MM.1S (cell line): Measurements from ENCODE around the gene CYB5R2.

Experiments used
- DNase-seq: peaks from one replicate; pipeline ENCODE4 v3.0.0-alpha.2; 2015
- H2AFZ ChIP-seq: fragments of 300-600 bp; sonication (generic); 2 replicates; pipeline ENCODE4 v1.6.0; 2016; ENCODE audit warnings: antibody characterized with exemption, low read length
- H3F3A ChIP-seq: fragments of 300-600 bp; sonication (generic); 2 replicates; pipeline ENCODE4 v1.6.1; 2016; ENCODE audit warnings: mild to moderate bottlenecking, antibody characterized with exemption, low read length, moderate library complexity, mixed read lengths; ENCODE audit not compliant: insufficient read depth
- H3K27ac ChIP-seq: fragments of 300-600 bp; sonication (generic); 2 replicates; pipeline ENCODE4 v1.5.1; 2016; ENCODE audit warnings: mild to moderate bottlenecking, low read length
- H3K27me3 ChIP-seq: fragments of 300-600 bp; sonication (generic); replicated peaks from 2 replicates; pipeline ENCODE4 v1.6.0; 2016; ENCODE audit warnings: low read length; ENCODE audit not compliant: insufficient read depth
- H3K36me3 ChIP-seq: fragments of 300-600 bp; sonication (generic); replicated peaks from 2 replicates; pipeline ENCODE4 v1.6.1; 2016; ENCODE audit warnings: mild to moderate bottlenecking, low read length, mixed read lengths; ENCODE audit not compliant: insufficient read depth
- H3K4me1 ChIP-seq: fragments of 300-600 bp; sonication (generic); 2 replicates; pipeline ENCODE4 v1.6.1; 2016; ENCODE audit warnings: low read length, mixed read lengths
- H3K4me2 ChIP-seq: fragments of 300-600 bp; sonication (generic); 2 replicates; pipeline ENCODE4 v1.6.0; 2016; ENCODE audit warnings: low read depth, low read length
- H3K4me3 ChIP-seq: fragments of 300-600 bp; sonication (generic); 2 replicates; pipeline ENCODE4 v1.5.1; 2016; ENCODE audit warnings: low read length, mixed read lengths
- H3K79me2 ChIP-seq: fragments of 300-600 bp; sonication (generic); 2 replicates; pipeline ENCODE4 v1.6.1; 2016; ENCODE audit warnings: mixed run types, low read length, mixed read lengths
- H3K9ac ChIP-seq: fragments of 300-600 bp; sonication (generic); 2 replicates; pipeline ENCODE4 v1.6.1; 2016; ENCODE audit warnings: low read length, mixed read lengths
- H3K9me2 ChIP-seq: fragments of 300-600 bp; sonication (generic); replicated peaks from 2 replicates; pipeline ENCODE4 v1.6.1; 2016; ENCODE audit warnings: mild to moderate bottlenecking, low read length, mixed read lengths; ENCODE audit not compliant: insufficient read depth
- H3K9me3 ChIP-seq: fragments of 300-600 bp; sonication (generic); replicated peaks from 2 replicates; pipeline ENCODE4 v1.6.1; 2016; ENCODE audit warnings: mild to moderate bottlenecking, low read length, mixed read lengths; ENCODE audit not compliant: insufficient read depth
- H4K20me1 ChIP-seq: fragments of 300-600 bp; sonication (generic); 2 replicates; pipeline ENCODE4 v1.6.1; 2016; ENCODE audit warnings: mild to moderate bottlenecking, low read length, moderate library complexity, mixed read lengths; ENCODE audit not compliant: insufficient read depth
- CTCF ChIP-seq: fragments of 300-600 bp; sonication (generic); IDR thresholded peaks from 2 replicates; pipeline ENCODE4 v1.5.1; 2016; ENCODE audit warnings: antibody characterized with exemption, low read length, mixed read lengths
- EZH2 ChIP-seq: fragments of 300-600 bp; sonication (generic); optimal IDR thresholded peaks from 2 replicates; pipeline ENCODE3; 2017; ENCODE audit warnings: low read depth, mild to moderate bottlenecking, antibody characterized with exemption, low read length, mixed read lengths
- EZH2phosphoT487 ChIP-seq: fragments of 300-600 bp; sonication (generic); IDR thresholded peaks from 2 replicates; pipeline ENCODE4 v1.6.1; 2018; ENCODE audit warnings: antibody characterized with exemption, low read length

Gene CYB5R2

GRCh38 chr11:7637447-7638157 lies 35.7 kb downstream of the CYB5R2 start:
- no peaks in the 10 kb centered on the region for H3K9me2 ChIP-seq
- H3K79me2 ChIP-seq, result no peaks in the 10 kb centered on the region
- no peak overlapping the region for H3K27ac ChIP-seq
- H3F3A ChIP-seq, result no peaks in the 10 kb centered on the region
- H3K36me3 ChIP-seq, result no peaks in the 10 kb centered on the region
- no peak overlapping the region for H3K9ac ChIP-seq
- no peak for TF ChIP-seq EZH2
- no peak for TF ChIP-seq CTCF
- no peak for TF ChIP-seq EZH2phosphoT487
- H3K9me3 ChIP-seq, result no peaks in the 10 kb centered on the region
- no peaks in the 10 kb centered on the region for H4K20me1 ChIP-seq
- no peaks in the 10 kb centered on the region for H3K27me3 ChIP-seq
- H3K4me3 ChIP-seq, result no peak overlapping the region
- H3K4me1 ChIP-seq, result peaks cover 10% of the 10 kb centered on the region
- no peak overlapping the region for H3K4me2 ChIP-seq
- DNase-seq, result no peak
- no peak overlapping the region for H2AFZ ChIP-seq

- Histone ChIP-seq H3F3A (no peaks in the 10 kb centered on the region), H3K36me3 (no peaks in the 10 kb centered on the region), H3K4me2 (no peak overlapping the region), H3K4me3 (no peak overlapping the region), H3K9ac (no peak overlapping the region), H3K79me2 (no peaks in the 10 kb centered on the region), H3K9me3 (no peaks in the 10 kb centered on the region), H2AFZ (no peak overlapping the region), H3K4me1 (peaks cover 10% of the 10 kb centered on the region), H3K27ac (no peak overlapping the region), H3K27me3 (no peaks in the 10 kb centered on the region), H4K20me1 (no peaks in the 10 kb centered on the region), H3K9me2 (no peaks in the 10 kb centered on the region)
- TF ChIP-seq EZH2phosphoT487, result no peak
- TF ChIP-seq EZH2, result no peak
- no peak for TF ChIP-seq CTCF
- DNase-seq, result no peak
Observed at GRCh38 chr11:7636350-7636749, 37.0 kb downstream of the CYB5R2 start.

- H3K79me2 ChIP-seq, result no peaks in the 10 kb centered on the region
- no peaks in the 10 kb centered on the region for H3K27me3 ChIP-seq
- peaks cover 10% of the 10 kb centered on the region for H3K4me1 ChIP-seq
- H3K9ac ChIP-seq, result no peak overlapping the region
- no peak overlapping the region for H3K4me2 ChIP-seq
- H3K9me2 ChIP-seq, result no peaks in the 10 kb centered on the region
- no peaks in the 10 kb centered on the region for H3K36me3 ChIP-seq
- no peak overlapping the region for H2AFZ ChIP-seq
- H4K20me1 ChIP-seq, result no peaks in the 10 kb centered on the region
- no peak overlapping the region for H3K27ac ChIP-seq
- no peak for DNase-seq
- no peaks in the 10 kb centered on the region for H3F3A ChIP-seq
- H3K9me3 ChIP-seq, result no peaks in the 10 kb centered on the region
- TF ChIP-seq EZH2 (no peak), EZH2phosphoT487 (no peak), CTCF (no peak)
- H3K4me3 ChIP-seq, result no peak overlapping the region
Observed at GRCh38 chr11:7635708-7636107, 37.6 kb downstream of the CYB5R2 start.
